ENCODE data around the gene ABLIM2. TPM values are rescaled to one million over a fixed set of nuclear protein-coding genes. Genes with fewer than 3 reads are reported as not detected.

The ABLIM2 gene
- total and polyA plus RNA-seq, 2 of the 4 experiments (the other 2 are of a cell fraction), result under 0.01 to 0.10 TPM

DNA sequence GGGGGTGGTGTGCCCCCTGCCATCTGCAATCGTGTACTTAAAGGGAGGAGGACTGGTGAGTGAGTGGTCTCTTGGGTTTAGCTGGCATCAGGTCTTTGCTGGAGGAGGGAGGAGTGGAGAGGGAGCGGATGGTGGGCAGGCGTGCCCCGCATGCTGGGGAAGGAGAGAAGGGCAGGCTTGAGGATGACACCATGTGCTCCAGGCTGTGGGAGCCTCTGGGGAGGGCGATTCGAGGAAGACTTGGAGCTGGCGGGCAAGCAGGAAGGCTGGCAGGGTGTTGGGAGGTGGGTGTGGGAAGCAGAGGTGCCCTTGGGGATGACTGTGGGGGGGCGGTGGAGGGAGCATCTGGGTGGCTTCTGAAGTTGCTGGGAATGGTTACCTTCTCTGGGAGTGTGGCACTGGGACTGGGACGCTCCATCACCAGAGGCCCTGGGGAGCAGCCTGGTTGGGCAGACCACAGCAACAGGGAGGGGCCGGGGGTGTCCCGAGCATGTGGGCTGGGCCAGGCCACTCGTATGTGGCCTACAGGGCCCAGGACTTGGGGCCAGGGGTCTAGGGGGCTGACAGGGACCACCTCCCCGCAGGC, 188.2 kb downstream of the ABLIM2 start:
- dilution Hi-C loops (cut with HindIII; ENCODE audit: low sequenced_read_pairs, unreplicated experiment), result no loop called here
- H3K9me3 ChIP-seq (ENCODE audit: control insufficient read depth, insufficient read depth, low read length), result no peaks in the 10 kb centered on the region
- peak overlapping the region; percentile 80 for H3K4ac ChIP-seq (ENCODE audit: low read depth, low read length)
- TF ChIP-seq RCOR1 (IDR thresholded peaks at IDR 0.05; ENCODE audit: insufficient replicate concordance, low read length) (no peak), CEBPB (IDR thresholded peaks at IDR 0.05; ENCODE audit: low read depth, low read length) (no peak), NFE2L2 (IDR thresholded peaks at IDR 0.05; ENCODE audit: low read depth, low read length) (no peak), MAZ (IDR thresholded peaks at IDR 0.05; ENCODE audit: borderline replicate concordance, low read depth, low read length) (no peak), RFX5 (IDR thresholded peaks at IDR 0.05; ENCODE audit: low read depth, low read length) (no peak), POLR2A (IDR thresholded peaks at IDR 0.05; ENCODE audit: low read depth, low read length) (no peak)
- no peaks in the 10 kb centered on the region for H3K36me3 ChIP-seq (ENCODE audit: control insufficient read depth, insufficient read depth, low read length)
- ATAC-seq (ENCODE audit: low read depth), result no peak
- peak overlapping the region; percentile 49; the same call in 2 of the 3 replicates for H2BK15ac ChIP-seq (ENCODE audit: low read depth, low read length)
- no peaks in the 10 kb centered on the region for H3K27me3 ChIP-seq (ENCODE audit: control insufficient read depth, insufficient read depth, low read length)
- no peak for DNase-seq
- peak overlapping the region; percentile 74 for H2AK9ac ChIP-seq (replicated peaks; ENCODE audit: low read depth, low read length, poor library complexity)
- intact Hi-C loops (cut with micrococcal nuclease), result no loop called here
- peaks cover 38% of the 10 kb centered on the region for H3K4me1 ChIP-seq (ENCODE audit: control insufficient read depth, insufficient read depth, low read length)
- 66% methylated on average over 5 of the region's 13 CpGs; no CpG with 5 or more reads in 1 of the 2 experiments for WGBS, 2 experiments (ENCODE audit: extremely low coverage in 2 of 2, insufficient read length in 1 of 2)
- H4K8ac ChIP-seq (ENCODE audit: low read depth in 2 of 2, low read length in 2 of 2), result peak overlapping the region; percentile 75 to 77
- peak overlapping the region; percentile 94 for H3K27ac ChIP-seq (ENCODE audit: insufficient read depth, low read length)
- peak overlapping the region; percentile 90 for H2BK20ac ChIP-seq (ENCODE audit: low read depth, low read length)
- H3K9ac ChIP-seq (ENCODE audit: low read depth, low read length), result peak overlapping the region; percentile 56
- peak overlapping the region; percentile 82 for H3K18ac ChIP-seq (ENCODE audit: low read depth, low read length)
- peaks cover 4 to 12% of the 10 kb centered on the region in 2 experiments; a peak in 1 of 4 replicates for H3K79me1 ChIP-seq (ENCODE audit: low read depth in 1 of 2, low read length in 2 of 2)
- peak overlapping the region; percentile 26 for H3K4me2 ChIP-seq (ENCODE audit: low read depth, low read length)
- peak overlapping the region; percentile 51; the same call in 1 of the 2 replicates for H3K23ac ChIP-seq (ENCODE audit: low read depth, low read length)
- POLR2A ChIA-PET (ENCODE audit: unreplicated experiment), result no interaction called here
- peak overlapping the region; percentile 33 for H2AFZ ChIP-seq (replicated peaks; ENCODE audit: low read length, poor library complexity)
- in situ Hi-C loops (cut with MboI; ENCODE audit: low sequenced_read_pairs), result no loop called here
- peaks cover 17% of the 10 kb centered on the region for H3K9me1 ChIP-seq (ENCODE audit: insufficient read depth, low read length)
- CTCF ChIA-PET, result no interaction called here
- H2BK120ac ChIP-seq (ENCODE audit: low read depth, low read length), result peak overlapping the region; percentile 87
- no peak overlapping the region for H3K4me3 ChIP-seq (ENCODE audit: insufficient read depth, low read depth, low read length)
- H2AK5ac ChIP-seq (ENCODE audit: low read depth, low read length), result peak overlapping the region; percentile 86
- peaks cover 4% of the 10 kb centered on the region; the same call in 1 of the 2 replicates for H4K20me1 ChIP-seq (ENCODE audit: insufficient read depth, low read length)
- peak overlapping the region; percentile 74 for H4K5ac ChIP-seq (ENCODE audit: low read depth, low read length)
- peak overlapping the region; percentile 66 for H3K14ac ChIP-seq (replicated peaks; ENCODE audit: low read depth, low read length)
- H2BK5ac ChIP-seq (ENCODE audit: low read depth, low read length, poor library complexity, severe bottlenecking), result peak overlapping the region; percentile 91
- H4K91ac ChIP-seq (ENCODE audit: insufficient read depth, low read depth, low read length), result peak overlapping the region; percentile 95
- no peak overlapping the region for H3K56ac ChIP-seq (ENCODE audit: extremely low read depth, insufficient read depth, low read length)
- no TSS peak for BruUV-seq (replicated peaks)
